Coronary artery (tissue), 2 donors: ENCODE results near the gene C1orf232.

Source experiments
- DNase-seq: peaks from one replicate; pipeline ENCODE4 v3.0.0-alpha.2; 2017; ENCODE audit warnings: low spot score
- H3K27ac ChIP-seq, 2 donors: fragments of 200-600 bp; sonication (generic); one replicate each; pipeline ENCODE4 v1.5.1; 2016 to 2019
- H3K4me3 ChIP-seq: fragments of 200-600 bp; sonication (generic); 2 replicates; pipeline ENCODE4 v1.5.1; 2016; ENCODE audit warnings: mild to moderate bottlenecking, moderate library complexity
- CTCF ChIP-seq: fragments of 200-600 bp; sonication (generic); IDR thresholded peaks from one replicate; pipeline ENCODE4 v1.5.1; 2019; ENCODE audit warnings: antibody characterized with exemption

Gene C1orf232

DNA sequence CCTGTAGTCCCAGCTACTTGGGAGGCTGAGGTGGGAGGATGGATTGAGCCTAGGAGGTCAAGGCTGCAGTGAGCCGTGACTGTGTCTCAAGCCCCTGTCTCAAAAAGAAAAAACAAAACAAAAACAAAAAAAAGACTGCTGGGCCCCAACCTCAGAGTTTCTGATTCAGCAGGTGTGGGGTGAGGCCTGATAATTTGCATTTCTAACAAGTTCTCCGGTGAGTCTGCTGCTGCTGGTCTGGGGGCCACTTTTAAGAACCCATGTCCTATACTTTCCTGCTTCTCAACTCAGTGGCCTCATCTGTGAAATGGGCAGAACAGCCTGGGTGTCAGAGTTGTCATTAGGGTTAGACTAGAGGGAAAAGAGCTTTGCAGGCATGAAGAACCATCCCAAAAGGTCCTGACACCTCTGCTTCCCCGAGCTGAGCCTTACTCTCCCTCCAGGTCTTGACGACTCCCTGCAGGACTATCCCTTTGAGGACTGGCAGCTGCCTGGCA lies 11.3 kb upstream of the C1orf232 start:
- Histone ChIP-seq H3K4me3 (no peak overlapping the region), H3K27ac (no peak overlapping the region)
- no peak for DNase-seq
- TF ChIP-seq CTCF, result no peak

- H3K27ac ChIP-seq, result no peak within 1 kb of the TSS
- no peak within 1 kb of the TSS for H3K4me3 ChIP-seq
- DNase-seq, result no peak
- TF ChIP-seq CTCF, result no peak
Measured at GRCh38 chr1:26177182-26177684, 8.5 kb upstream of the C1orf232 start, which contains the start of gene CNKSR1. TSS of gene CNKSR1 (plus strand) at chr1:26177491. CDS start at chr1:26177548, 57 bp downstream.

GRCh38 chr1:26175346-26175745 lies 6.6 kb upstream of the C1orf232 start:
- H3K27ac ChIP-seq, result no peak overlapping the region
- no peak overlapping the region for H3K4me3 ChIP-seq
- no peak for TF ChIP-seq CTCF
- DNase-seq, result no peak

- DNase-seq, result no peak
- no peak for TF ChIP-seq CTCF
- H3K4me3 ChIP-seq, result peak within 1 kb of the TSS; percentile 93
- no peak within 1 kb of the TSS for H3K27ac ChIP-seq
Measured at GRCh38 chr1:26171084-26172072, 2.6 kb upstream of the C1orf232 start, which contains the start of gene ZNF593OS. TSS of gene ZNF593OS (minus strand) at chr1:26171832. CDS start at chr1:26171661, 171 bp downstream.

DNA sequence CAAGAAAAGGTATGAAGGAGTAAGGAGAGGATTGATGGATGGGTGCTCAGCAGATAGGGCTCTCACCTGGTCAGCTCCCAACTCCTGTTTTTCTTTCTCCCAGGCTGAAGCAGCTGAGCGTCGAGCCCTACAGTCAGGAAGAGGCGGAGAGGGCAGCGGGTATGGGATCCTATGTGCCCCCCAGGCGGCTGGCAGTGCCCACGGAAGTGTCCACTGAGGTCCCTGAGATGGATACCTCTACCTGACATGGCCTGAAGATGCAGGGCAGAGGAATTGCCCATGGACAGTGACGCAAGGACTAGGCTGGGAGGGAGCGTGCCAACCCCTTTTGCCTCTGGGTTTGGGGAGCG lies 1.7 kb upstream of the C1orf232 start:
- Histone ChIP-seq H3K4me3 (peak overlapping the region; percentile 93), H3K27ac (peak overlapping the region in 1 of 2 donors; percentile 68)
- no peak for DNase-seq
- TF ChIP-seq CTCF, result no peak

- peak; percentile 93 for DNase-seq
- Histone ChIP-seq H3K4me3 (peak within 1 kb of the TSS; percentile 93), H3K27ac (peak within 1 kb of the TSS; percentile 68 to 82)
- TF ChIP-seq CTCF, result peak; percentile 88
Measured at GRCh38 chr1:26169669-26170471, 1.1 kb upstream of the C1orf232 start, which contains the start of gene ZNF593. TSS of gene ZNF593 (plus strand) at chr1:26169908. CDS start at chr1:26169984, 76 bp downstream.
